ENCODE results near the gene MRPL2. TPM values are rescaled to one million over a fixed set of nuclear protein-coding genes. Genes with fewer than 3 reads are reported as not detected.

Gene MRPL2
- total RNA-seq, 1 donor from 2014 or later, result 16.2 TPM

DNA sequence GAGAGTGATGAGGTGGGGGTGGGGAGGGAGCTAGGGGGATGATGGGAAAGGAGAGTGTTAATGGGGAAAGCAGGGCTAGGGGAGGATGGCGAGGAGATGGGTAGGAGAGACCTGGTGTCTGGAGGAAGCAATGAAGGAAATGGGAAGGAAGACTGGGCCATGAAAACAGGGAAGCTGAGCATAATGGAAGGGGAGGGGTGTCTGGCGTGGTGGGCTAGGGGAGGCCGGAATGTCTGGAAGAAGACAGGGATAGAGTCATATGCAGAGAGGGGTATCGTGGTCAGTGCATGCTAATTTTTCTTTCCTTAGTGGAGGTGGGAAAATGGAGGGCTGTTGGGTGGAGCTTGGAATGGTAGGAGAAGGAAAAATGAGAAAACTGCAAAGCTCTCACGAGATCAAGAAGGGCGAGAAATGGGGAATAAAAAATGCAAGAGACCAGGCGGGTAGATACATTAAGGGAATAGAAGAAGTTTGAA lies 44.8 kb downstream of the MRPL2 start:
- Histone ChIP-seq H3K27me3 (ENCODE audit: control insufficient read depth in 3 of 3, insufficient read depth in 3 of 3, low read length in 3 of 3) (no peaks in the 10 kb centered on the region), H3K9me3 (ENCODE audit: control insufficient read depth in 3 of 3, low read length in 3 of 3) (no peaks in the 10 kb centered on the region), H3K9ac (ENCODE audit: low read depth in 1 of 3, low read length in 3 of 3) (peak overlapping the region; percentile 79 to 97 (median 81)), H3K36me3 (ENCODE audit: control insufficient read depth in 3 of 3, insufficient read depth in 3 of 3, low read length in 3 of 3) (peaks cover 45 to 53% (median 50%) of the 10 kb centered on the region in 3 donors), H3K4me1 (ENCODE audit: control insufficient read depth in 3 of 3, insufficient read depth in 3 of 3, low read length in 3 of 3) (peaks cover 62 to 67% (median 63%) of the 10 kb centered on the region in 3 donors), H3K4me3 (ENCODE audit: low read length in 3 of 3) (peak overlapping the region; percentile 81 to 94 (median 88)), H3K27ac (ENCODE audit: low read depth, low read length) (peak overlapping the region; percentile 92)

DNA sequence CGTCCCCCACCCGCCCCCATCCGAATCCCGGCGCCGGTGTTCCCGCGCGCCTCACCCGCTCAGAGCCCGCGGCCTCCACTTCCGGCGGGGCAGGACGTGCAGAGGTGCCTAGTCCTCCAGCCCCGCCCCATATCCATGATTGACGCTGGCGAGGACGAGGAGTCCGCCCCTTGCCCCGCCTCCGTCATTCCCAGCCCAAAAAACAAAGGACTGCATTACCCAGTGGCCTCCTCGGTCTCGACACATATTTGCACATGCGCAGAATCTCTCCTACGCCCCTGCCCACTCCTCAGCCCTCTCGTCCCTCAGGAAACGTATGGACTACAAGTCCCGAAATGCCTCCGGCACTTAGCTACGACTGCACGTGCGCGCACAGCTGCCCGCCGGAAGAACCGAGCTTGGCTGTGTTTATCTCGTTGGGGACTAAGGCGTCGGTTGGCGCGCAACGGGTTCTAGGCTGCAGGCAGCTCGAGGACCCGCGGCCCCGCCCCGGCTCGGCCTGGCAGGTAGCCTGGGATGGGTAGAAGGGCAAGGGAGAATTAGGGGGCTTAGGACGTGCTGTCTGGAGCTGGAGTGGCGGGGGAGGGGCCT lies 45.3 kb downstream of the MRPL2 start, which contains the start of the genes KLHDC3 and MEA1:
Gene KLHDC3, plus strand, starts transcription at position 407 of the 591 bp plus-strand sequence. CDS start 2,944 bp downstream, outside the sequence.
Gene MEA1, minus strand, starts transcription at position 104 of the 591 bp plus-strand sequence. CDS start 133 bp downstream, outside the sequence.
- Histone ChIP-seq H3K27me3 (ENCODE audit: control insufficient read depth in 3 of 3, insufficient read depth in 3 of 3, low read length in 3 of 3) (no peaks in the 10 kb centered on the region), H3K9me3 (ENCODE audit: control insufficient read depth in 3 of 3, low read length in 3 of 3) (no peaks in the 10 kb centered on the region), H3K9ac (ENCODE audit: low read depth in 1 of 3, low read length in 3 of 3) (peak within 1 kb of the TSS; percentile 79 to 97 (median 87)), H3K4me3 (ENCODE audit: low read length in 3 of 3) (peak within 1 kb of the TSS; percentile 81 to 94 (median 88)), H3K4me1 (ENCODE audit: control insufficient read depth in 3 of 3, insufficient read depth in 3 of 3, low read length in 3 of 3) (peaks cover 56 to 62% (median 58%) of the 10 kb centered on the region in 3 donors), H3K27ac (ENCODE audit: low read depth, low read length) (peak within 1 kb of the TSS; percentile 92), H3K36me3 (ENCODE audit: control insufficient read depth in 3 of 3, insufficient read depth in 3 of 3, low read length in 3 of 3) (peaks cover 47 to 53% (median 50%) of the 10 kb centered on the region in 3 donors)

DNA sequence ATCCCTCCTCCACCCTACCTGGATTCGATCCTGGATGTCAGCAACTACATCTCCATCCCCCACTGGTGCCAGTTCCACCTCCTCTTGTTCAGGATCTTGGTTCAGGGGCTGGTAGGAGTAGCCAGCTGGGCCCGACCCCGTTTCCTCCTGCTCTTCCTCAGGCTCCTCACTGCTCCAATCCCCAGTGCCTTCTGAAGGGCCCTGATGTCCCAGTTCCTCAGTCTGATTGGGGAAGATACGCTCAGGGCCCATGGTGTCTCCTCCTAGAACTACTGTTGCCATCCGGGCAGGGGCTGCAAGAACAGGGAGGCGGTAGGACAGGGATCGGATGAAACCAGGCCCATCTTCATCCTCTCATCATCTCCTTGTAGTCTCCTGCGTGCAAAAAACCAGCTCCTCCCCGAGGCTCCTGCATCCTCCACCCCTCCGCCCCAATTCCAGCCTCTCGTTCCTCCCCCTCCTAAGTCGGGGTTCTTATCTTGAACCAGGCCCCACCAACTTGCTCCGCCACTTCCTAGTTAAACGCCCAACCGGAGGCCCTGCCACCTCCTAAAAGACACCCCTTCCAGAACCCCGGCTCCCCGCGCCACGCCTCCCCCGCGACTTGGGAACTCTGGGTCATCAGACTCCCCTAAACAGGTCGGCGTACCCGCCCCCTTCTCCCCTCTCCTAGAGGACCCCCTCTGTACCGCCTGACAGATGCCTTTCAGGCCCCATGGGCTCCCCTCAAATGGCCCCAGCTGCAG lies 46.0 kb downstream of the MRPL2 start:
- Histone ChIP-seq H3K27ac (ENCODE audit: low read depth, low read length) (peak overlapping the region; percentile 69), H3K4me3 (ENCODE audit: low read length in 3 of 3) (peak overlapping the region; percentile 74 to 80 (median 75)), H3K36me3 (ENCODE audit: control insufficient read depth in 3 of 3, insufficient read depth in 3 of 3, low read length in 3 of 3) (peaks cover 47 to 53% (median 50%) of the 10 kb centered on the region in 3 donors), H3K4me1 (ENCODE audit: control insufficient read depth in 3 of 3, insufficient read depth in 3 of 3, low read length in 3 of 3) (peaks cover 50 to 55% (median 52%) of the 10 kb centered on the region in 3 donors), H3K9me3 (ENCODE audit: control insufficient read depth in 3 of 3, low read length in 3 of 3) (no peaks in the 10 kb centered on the region), H3K27me3 (ENCODE audit: control insufficient read depth in 3 of 3, insufficient read depth in 3 of 3, low read length in 3 of 3) (no peaks in the 10 kb centered on the region), H3K9ac (ENCODE audit: low read depth in 1 of 3, low read length in 3 of 3) (peak overlapping the region; percentile 76 to 87 (median 77))

- Histone ChIP-seq H3K27ac (ENCODE audit: low read depth, low read length) (no peak overlapping the region), H3K4me3 (ENCODE audit: low read length in 3 of 3) (peak overlapping the region in 1 of 3 donors; percentile 80), H3K4me1 (ENCODE audit: control insufficient read depth in 3 of 3, insufficient read depth in 3 of 3, low read length in 3 of 3) (peaks cover 41 to 46% (median 43%) of the 10 kb centered on the region in 3 donors), H3K9me3 (ENCODE audit: control insufficient read depth in 3 of 3, low read length in 3 of 3) (no peaks in the 10 kb centered on the region), H3K27me3 (ENCODE audit: control insufficient read depth in 3 of 3, insufficient read depth in 3 of 3, low read length in 3 of 3) (no peaks in the 10 kb centered on the region), H3K36me3 (ENCODE audit: control insufficient read depth in 3 of 3, insufficient read depth in 3 of 3, low read length in 3 of 3) (peaks cover 47 to 53% (median 51%) of the 10 kb centered on the region in 3 donors), H3K9ac (ENCODE audit: low read depth in 1 of 3, low read length in 3 of 3) (peak overlapping the region in 2 of 3 donors; percentile 16 to 77)
These were observed 46.9 kb downstream of the MRPL2 start for GRCh38 chr6:43012364-43012763.

GRCh38 chr6:43011207-43011606 lies 48.0 kb downstream of the MRPL2 start:
- H3K36me3 ChIP-seq (ENCODE audit: control insufficient read depth in 3 of 3, insufficient read depth in 3 of 3, low read length in 3 of 3), result peaks cover 54 to 61% (median 60%) of the 10 kb centered on the region in 3 donors
- no peak overlapping the region for H3K27ac ChIP-seq (ENCODE audit: low read depth, low read length)
- peaks cover 29 to 35% (median 31%) of the 10 kb centered on the region in 3 donors for H3K4me1 ChIP-seq (ENCODE audit: control insufficient read depth in 3 of 3, insufficient read depth in 3 of 3, low read length in 3 of 3)
- no peaks in the 10 kb centered on the region for H3K9me3 ChIP-seq (ENCODE audit: control insufficient read depth in 3 of 3, low read length in 3 of 3)
- H3K27me3 ChIP-seq (ENCODE audit: control insufficient read depth in 3 of 3, insufficient read depth in 3 of 3, low read length in 3 of 3), result no peaks in the 10 kb centered on the region
- no peak overlapping the region for H3K9ac ChIP-seq (ENCODE audit: low read depth in 1 of 3, low read length in 3 of 3)
- H3K4me3 ChIP-seq (ENCODE audit: low read length in 3 of 3), result no peak overlapping the region

GRCh38 chr6:43009124-43009523 lies 50.1 kb downstream of the MRPL2 start:
- no peak overlapping the region for H3K4me3 ChIP-seq (ENCODE audit: low read length in 3 of 3)
- peak overlapping the region in 2 of 3 donors; percentile 8 to 33 for H3K9ac ChIP-seq (ENCODE audit: low read depth in 1 of 3, low read length in 3 of 3)
- no peak overlapping the region for H3K27ac ChIP-seq (ENCODE audit: low read depth, low read length)
- H3K4me1 ChIP-seq (ENCODE audit: control insufficient read depth in 3 of 3, insufficient read depth in 3 of 3, low read length in 3 of 3), result peaks cover 13 to 16% (median 15%) of the 10 kb centered on the region in 3 donors
- no peaks in the 10 kb centered on the region for H3K27me3 ChIP-seq (ENCODE audit: control insufficient read depth in 3 of 3, insufficient read depth in 3 of 3, low read length in 3 of 3)
- H3K9me3 ChIP-seq (ENCODE audit: control insufficient read depth in 3 of 3, low read length in 3 of 3), result no peaks in the 10 kb centered on the region
- peaks cover 54 to 66% (median 60%) of the 10 kb centered on the region in 3 donors for H3K36me3 ChIP-seq (ENCODE audit: control insufficient read depth in 3 of 3, insufficient read depth in 3 of 3, low read length in 3 of 3)

GRCh38 chr6:43007126-43007525 lies 52.1 kb downstream of the MRPL2 start:
- Histone ChIP-seq H3K9me3 (ENCODE audit: control insufficient read depth in 3 of 3, low read length in 3 of 3) (no peaks in the 10 kb centered on the region), H3K9ac (ENCODE audit: low read depth in 1 of 3, low read length in 3 of 3) (no peak overlapping the region), H3K36me3 (ENCODE audit: control insufficient read depth in 3 of 3, insufficient read depth in 3 of 3, low read length in 3 of 3) (peaks cover 50 to 61% (median 54%) of the 10 kb centered on the region in 3 donors), H3K4me1 (ENCODE audit: control insufficient read depth in 3 of 3, insufficient read depth in 3 of 3, low read length in 3 of 3) (peaks cover 0 to 2% (median 1%) of the 10 kb centered on the region in 3 donors), H3K27ac (ENCODE audit: low read depth, low read length) (no peak overlapping the region), H3K4me3 (ENCODE audit: low read length in 3 of 3) (no peak overlapping the region), H3K27me3 (ENCODE audit: control insufficient read depth in 3 of 3, insufficient read depth in 3 of 3, low read length in 3 of 3) (no peaks in the 10 kb centered on the region)

GRCh38 chr6:43006251-43006650 lies 53.0 kb downstream of the MRPL2 start:
- peaks cover 0 to under 1% (median 0%) of the 10 kb centered on the region in 3 donors for H3K4me1 ChIP-seq (ENCODE audit: control insufficient read depth in 3 of 3, insufficient read depth in 3 of 3, low read length in 3 of 3)
- H3K27ac ChIP-seq (ENCODE audit: low read depth, low read length), result no peak overlapping the region
- H3K4me3 ChIP-seq (ENCODE audit: low read length in 3 of 3), result no peak overlapping the region
- peaks cover 41 to 52% (median 45%) of the 10 kb centered on the region in 3 donors for H3K36me3 ChIP-seq (ENCODE audit: control insufficient read depth in 3 of 3, insufficient read depth in 3 of 3, low read length in 3 of 3)
- H3K9me3 ChIP-seq (ENCODE audit: control insufficient read depth in 3 of 3, low read length in 3 of 3), result no peaks in the 10 kb centered on the region
- no peak overlapping the region for H3K9ac ChIP-seq (ENCODE audit: low read depth in 1 of 3, low read length in 3 of 3)
- no peaks in the 10 kb centered on the region for H3K27me3 ChIP-seq (ENCODE audit: control insufficient read depth in 3 of 3, insufficient read depth in 3 of 3, low read length in 3 of 3)

- H3K36me3 ChIP-seq (ENCODE audit: control insufficient read depth in 3 of 3, insufficient read depth in 3 of 3, low read length in 3 of 3), result peaks cover 38 to 48% (median 41%) of the 10 kb centered on the region in 3 donors
These were observed 53.4 kb downstream of the MRPL2 start for GRCh38 chr6:43005844-43006243.

More at GRCh38 chr6:43005844-43006243, 53.4 kb downstream of the MRPL2 start:
- no peaks in the 10 kb centered on the region for H3K27me3 ChIP-seq (ENCODE audit: control insufficient read depth in 3 of 3, insufficient read depth in 3 of 3, low read length in 3 of 3)
- H3K27ac ChIP-seq (ENCODE audit: low read depth, low read length), result no peak overlapping the region
- H3K9ac ChIP-seq (ENCODE audit: low read depth in 1 of 3, low read length in 3 of 3), result no peak overlapping the region
- no peak overlapping the region for H3K4me3 ChIP-seq (ENCODE audit: low read length in 3 of 3)
- no peaks in the 10 kb centered on the region for H3K9me3 ChIP-seq (ENCODE audit: control insufficient read depth in 3 of 3, low read length in 3 of 3)
- no peaks in the 10 kb centered on the region for H3K4me1 ChIP-seq (ENCODE audit: control insufficient read depth in 3 of 3, insufficient read depth in 3 of 3, low read length in 3 of 3)
